ENCODE results near the gene DNM2. TPM values are rescaled to one million over a fixed set of nuclear protein-coding genes. Genes with fewer than 3 reads are reported as not detected.

Gene DNM2
- total RNA-seq, 1 experiment from 2014 or later = 188 TPM

GRCh38 chr19:10780368-10780767, 62.5 kb downstream of the DNM2 start:
- no peak for DNase-seq
- Histone ChIP-seq H3F3A (ENCODE audit: insufficient read depth, low read depth) (no peaks in the 10 kb centered on the region), H3K27me3 (ENCODE audit: insufficient read depth, low read depth) (no peaks in the 10 kb centered on the region), H3K9me3 (ENCODE audit: insufficient read depth, low read depth) (no peaks in the 10 kb centered on the region), H4K20me1 (ENCODE audit: insufficient read depth) (no peaks in the 10 kb centered on the region), H3K4me3 (no peak overlapping the region), H3K4me1 (replicated peaks; ENCODE audit: insufficient read depth) (no peaks in the 10 kb centered on the region), H2AFZ (no peak overlapping the region), H3K27ac (no peak overlapping the region), H3K79me2 (ENCODE audit: low read depth) (0 out of 2 replicates have a peak, but pooled peaks cover under 1% of the 10 kb centered on the region), H3K9me2 (ENCODE audit: insufficient read depth) (no peaks in the 10 kb centered on the region), H3K4me2 (no peak overlapping the region), H3K36me3 (ENCODE audit: low read depth) (peaks cover 23% of the 10 kb centered on the region; the same call in 1 of the 2 replicates)
- no TSS peak for BruUV-seq (replicated peaks)
- ChIA-PET POLR2A (ENCODE audit: unreplicated experiment) (no interaction called here), CTCF (interaction anchor here (0.6 kb wide), 1 partner anchor 64 kb away, joined by 12 read pairs; no protein-coding TSS in a partner anchor)
- intact Hi-C loops (cut with micrococcal nuclease; ENCODE audit: unreplicated experiment) = no loop called here
- TF ChIP-seq EZH2 (IDR thresholded peaks at IDR 0.05; ENCODE audit: low read depth) = no peak
- no peak for TF ChIP-seq CTCF (conservative IDR thresholded peaks at IDR 0.05)

GRCh38 chr19:10782795-10783194, 64.9 kb downstream of the DNM2 start:
- Histone ChIP-seq H3K4me3 (no peak overlapping the region), H3K9me3 (ENCODE audit: insufficient read depth, low read depth) (no peaks in the 10 kb centered on the region), H3K9me2 (ENCODE audit: insufficient read depth) (no peaks in the 10 kb centered on the region), H4K20me1 (ENCODE audit: insufficient read depth) (no peaks in the 10 kb centered on the region), H3F3A (ENCODE audit: insufficient read depth, low read depth) (no peaks in the 10 kb centered on the region), H3K4me1 (replicated peaks; ENCODE audit: insufficient read depth) (no peaks in the 10 kb centered on the region), H3K4me2 (no peak overlapping the region), H3K36me3 (ENCODE audit: low read depth) (peaks cover 24% of the 10 kb centered on the region), H3K27ac (no peak overlapping the region), H3K27me3 (ENCODE audit: insufficient read depth, low read depth) (no peaks in the 10 kb centered on the region), H3K79me2 (ENCODE audit: low read depth) (no peaks in the 10 kb centered on the region), H2AFZ (no peak overlapping the region)
- ChIA-PET POLR2A (ENCODE audit: unreplicated experiment) (no interaction called here), CTCF (no interaction called here)
- intact Hi-C loops (cut with micrococcal nuclease; ENCODE audit: unreplicated experiment) = no loop called here
- no peak for DNase-seq
- TF ChIP-seq EZH2 (IDR thresholded peaks at IDR 0.05; ENCODE audit: low read depth) (no peak), CTCF (conservative IDR thresholded peaks at IDR 0.05) (no peak)
- no TSS peak for BruUV-seq (replicated peaks)

GRCh38 chr19:10784257-10784656, 66.4 kb downstream of the DNM2 start:
- ChIA-PET CTCF (no interaction called here), POLR2A (ENCODE audit: unreplicated experiment) (no interaction called here)
- no peaks in the 10 kb centered on the region for H3F3A ChIP-seq (ENCODE audit: insufficient read depth, low read depth)
- no peaks in the 10 kb centered on the region for H3K27me3 ChIP-seq (ENCODE audit: insufficient read depth, low read depth)
- intact Hi-C loops (cut with micrococcal nuclease; ENCODE audit: unreplicated experiment) = no loop called here
- no peaks in the 10 kb centered on the region for H3K79me2 ChIP-seq (ENCODE audit: low read depth)
- no peak overlapping the region for H3K4me3 ChIP-seq
- no peak for DNase-seq
- H4K20me1 ChIP-seq (ENCODE audit: insufficient read depth) = no peaks in the 10 kb centered on the region
- no TSS peak for BruUV-seq (replicated peaks)
- H3K36me3 ChIP-seq (ENCODE audit: low read depth) = peaks cover 37% of the 10 kb centered on the region
- H3K4me2 ChIP-seq = no peak overlapping the region
- H3K4me1 ChIP-seq (replicated peaks; ENCODE audit: insufficient read depth) = no peaks in the 10 kb centered on the region
- H2AFZ ChIP-seq = no peak overlapping the region
- H3K9me3 ChIP-seq (ENCODE audit: insufficient read depth, low read depth) = no peaks in the 10 kb centered on the region
- H3K9me2 ChIP-seq (ENCODE audit: insufficient read depth) = no peaks in the 10 kb centered on the region
- H3K27ac ChIP-seq = no peak overlapping the region
- TF ChIP-seq EZH2 (IDR thresholded peaks at IDR 0.05; ENCODE audit: low read depth) (no peak), CTCF (conservative IDR thresholded peaks at IDR 0.05) (no peak)

All from PC-9 (cell line).